M059J (cell line): ENCODE results near the gene HPSE2. TPM values are rescaled to one million over a fixed set of nuclear protein-coding genes. Genes with fewer than 3 reads are reported as not detected.
"Not testable (repeated sequence)": the region's sequence is repeated elsewhere in the genome, so short reads cannot be mapped to it uniquely, and the experiment has no call there.

Experiments used
- DNase-seq: peaks from one replicate; pipeline ENCODE4 v3.0.0-alpha.2; 2012; ENCODE audit warnings: low read depth
- total RNA-seq: library from RNA; depleted of rRNA; stranded (reverse); fragments of >200 nt; shearing (Covaris generic); gene quantifications from 2 replicates; pipeline ENCODE4 v1.2.3, GENCODE V29; 2014

The HPSE2 gene
- total RNA-seq, 1 experiment from 2014 or later = 0.57 TPM

GRCh38 chr10:99005254-99005653, 230.4 kb downstream of the HPSE2 start:
- DNase-seq = no peak

- no peak for DNase-seq
Measured at GRCh38 chr10:99004738-99005137, 230.9 kb downstream of the HPSE2 start.

- DNase-seq = no peak
Measured at GRCh38 chr10:99002392-99002791, 233.3 kb downstream of the HPSE2 start.

GRCh38 chr10:98997596-98997995, 238.1 kb downstream of the HPSE2 start:
- DNase-seq = no peak

GRCh38 chr10:98994030-98994429, 241.6 kb downstream of the HPSE2 start:
- no peak for DNase-seq

- not testable (repeated sequence) for DNase-seq
Measured at GRCh38 chr10:98983751-98984150, 251.9 kb downstream of the HPSE2 start.

GRCh38 chr10:98980353-98980752, 255.3 kb downstream of the HPSE2 start:
- no peak for DNase-seq

GRCh38 chr10:98971464-98971863, 264.2 kb downstream of the HPSE2 start:
- DNase-seq = no peak

GRCh38 chr10:98967601-98968000, 268.1 kb downstream of the HPSE2 start:
- peak; percentile 46 for DNase-seq

- peak; percentile 14 for DNase-seq
Measured at GRCh38 chr10:98963608-98964007, 272.0 kb downstream of the HPSE2 start.

GRCh38 chr10:98959379-98959778, 276.3 kb downstream of the HPSE2 start:
- DNase-seq = no peak

- DNase-seq = peak; percentile 9
Measured at GRCh38 chr10:98957801-98958200, 277.9 kb downstream of the HPSE2 start.

GRCh38 chr10:98956576-98957260, 278.9 kb downstream of the HPSE2 start:
- DNase-seq = peak; percentile 76

GRCh38 chr10:98953251-98953650, 282.4 kb downstream of the HPSE2 start:
- no peak for DNase-seq

- DNase-seq = no peak
Measured at GRCh38 chr10:98951269-98952000, 284.2 kb downstream of the HPSE2 start.

- DNase-seq = no peak
Measured at GRCh38 chr10:98950106-98950505, 285.5 kb downstream of the HPSE2 start.

GRCh38 chr10:98949306-98949705, 286.3 kb downstream of the HPSE2 start:
- no peak for DNase-seq

- DNase-seq = no peak
Measured at GRCh38 chr10:98943681-98944080, 292.0 kb downstream of the HPSE2 start.

- no peak for DNase-seq
Measured at GRCh38 chr10:98929709-98930108, 305.9 kb downstream of the HPSE2 start.

GRCh38 chr10:98925651-98926050, 310.0 kb downstream of the HPSE2 start:
- no peak for DNase-seq

GRCh38 chr10:98924526-98924925, 311.1 kb downstream of the HPSE2 start:
- DNase-seq = no peak

- no peak for DNase-seq
Measured at GRCh38 chr10:98921316-98921715, 314.3 kb downstream of the HPSE2 start.

GRCh38 chr10:98920807-98921206, 314.8 kb downstream of the HPSE2 start:
- peak; percentile 29 for DNase-seq
